ENCODE measurements around the gene B9D2.

Gene B9D2

GRCh38 chr19:41334793-41335192, 29.2 kb downstream of the B9D2 start:
- TF ChIP-seq POLR2A (IDR thresholded peaks at IDR 0.05; ENCODE audit: low read depth, low read length), result no peak
- FAIRE-seq (no peak), DNase-seq (ENCODE audit: insufficient read length, low spot score) (no peak)

- no peak for FAIRE-seq
- TF ChIP-seq POLR2A (IDR thresholded peaks at IDR 0.05; ENCODE audit: low read depth, low read length), result no peak
- no peak for DNase-seq (ENCODE audit: insufficient read length, low spot score)
Measured at GRCh38 chr19:41332468-41332867, 31.5 kb downstream of the B9D2 start.

- TF ChIP-seq POLR2A (IDR thresholded peaks at IDR 0.05; ENCODE audit: low read depth, low read length), result no peak
- no peak for DNase-seq (ENCODE audit: insufficient read length, low spot score)
- no peak for FAIRE-seq
Measured at GRCh38 chr19:41332000-41332399, 31.9 kb downstream of the B9D2 start.

GRCh38 chr19:41330946-41331678, 32.8 kb downstream of the B9D2 start:
- no peak for TF ChIP-seq POLR2A (IDR thresholded peaks at IDR 0.05; ENCODE audit: low read depth, low read length)
- FAIRE-seq, result no peak
- DNase-seq (ENCODE audit: insufficient read length, low spot score), result no peak

- DNase-seq (ENCODE audit: insufficient read length, low spot score) (no peak), FAIRE-seq (no peak)
Measured at GRCh38 chr19:41330481-41330880, 33.5 kb downstream of the B9D2 start.

GRCh38 chr19:41328842-41329225, 35.1 kb downstream of the B9D2 start:
- no peak for DNase-seq (ENCODE audit: insufficient read length, low spot score)
- TF ChIP-seq POLR2A (IDR thresholded peaks at IDR 0.05; ENCODE audit: low read depth, low read length), result no peak
- FAIRE-seq, result no peak

More at GRCh38 chr19:41330481-41330880, 33.5 kb downstream of the B9D2 start:
- no peak for TF ChIP-seq POLR2A (IDR thresholded peaks at IDR 0.05; ENCODE audit: low read depth, low read length)

- no peak for TF ChIP-seq POLR2A (IDR thresholded peaks at IDR 0.05; ENCODE audit: low read depth, low read length)
- DNase-seq (ENCODE audit: insufficient read length, low spot score) (no peak), FAIRE-seq (no peak)
Measured at GRCh38 chr19:41328157-41328841, 35.6 kb downstream of the B9D2 start.

GRCh38 chr19:41327576-41328156, 36.3 kb downstream of the B9D2 start:
- peak; percentile 96 for DNase-seq (ENCODE audit: insufficient read length, low spot score)
- FAIRE-seq, result no peak
- TF ChIP-seq POLR2A (IDR thresholded peaks at IDR 0.05; ENCODE audit: low read depth, low read length), result no peak

- FAIRE-seq (no peak), DNase-seq (ENCODE audit: insufficient read length, low spot score) (no peak)
- TF ChIP-seq POLR2A (IDR thresholded peaks at IDR 0.05; ENCODE audit: low read depth, low read length), result no peak
Measured at GRCh38 chr19:41327076-41327575, 36.8 kb downstream of the B9D2 start.

GRCh38 chr19:41325947-41326706, 37.8 kb downstream of the B9D2 start:
- DNase-seq (ENCODE audit: insufficient read length, low spot score), result no peak
- no peak for FAIRE-seq
- TF ChIP-seq POLR2A (IDR thresholded peaks at IDR 0.05; ENCODE audit: low read depth, low read length), result 0 out of 2 replicates have a peak, but pooled peaks have one; percentile 25

GRCh38 chr19:41325640-41325946, 38.4 kb downstream of the B9D2 start:
- DNase-seq (ENCODE audit: insufficient read length, low spot score), result no peak
- TF ChIP-seq POLR2A (IDR thresholded peaks at IDR 0.05; ENCODE audit: low read depth, low read length), result no peak
- FAIRE-seq, result no peak

GRCh38 chr19:41324921-41325639, 38.9 kb downstream of the B9D2 start:
- FAIRE-seq (no peak), DNase-seq (ENCODE audit: insufficient read length, low spot score) (peak; percentile 93)
- TF ChIP-seq POLR2A (IDR thresholded peaks at IDR 0.05; ENCODE audit: low read depth, low read length), result no peak

- no peak for TF ChIP-seq POLR2A (IDR thresholded peaks at IDR 0.05; ENCODE audit: low read depth, low read length)
- DNase-seq (ENCODE audit: insufficient read length, low spot score) (no peak), FAIRE-seq (no peak)
Measured at GRCh38 chr19:41324231-41324702, 39.7 kb downstream of the B9D2 start.
